H9 (cell line): ENCODE data around the gene NCCRP1. TPM values are rescaled to one million over a fixed set of nuclear protein-coding genes. Genes with fewer than 3 reads are reported as not detected.

Experiments
- DNase-seq: peaks from one replicate; pipeline ENCODE4 v3.0.0-alpha.2; 2017
- H2AFZ ChIP-seq: one replicate; pipeline ENCODE4 v1.6.1; 2013; ENCODE audit warnings: mild to moderate bottlenecking, low read length, control low read depth, moderate library complexity
- H2AK5ac ChIP-seq: 2 replicates; pipeline ENCODE4 v1.6.1; 2013; ENCODE audit warnings: low read length, control low read depth, mixed read lengths; ENCODE audit not compliant: insufficient read length
- H2BK120ac ChIP-seq: one replicate; pipeline ENCODE4 v1.6.1; 2013; ENCODE audit warnings: low read depth, mild to moderate bottlenecking, low read length, control low read depth, inconsistent platforms; ENCODE audit not compliant: poor library complexity, severe bottlenecking
- H2BK12ac ChIP-seq: 2 replicates; pipeline ENCODE4 v1.6.1; 2013; ENCODE audit warnings: low read length, control low read depth, mixed read lengths, low read depth; ENCODE audit not compliant: insufficient read length
- H2BK15ac ChIP-seq: 2 replicates; pipeline ENCODE4 v1.6.1; 2013; ENCODE audit warnings: low read depth, low read length, control low read depth
- H2BK20ac ChIP-seq: one replicate; pipeline ENCODE4 v1.6.1; 2013; ENCODE audit warnings: low read depth, mild to moderate bottlenecking, low read length, control low read depth, inconsistent platforms; ENCODE audit not compliant: poor library complexity, severe bottlenecking
- H2BK5ac ChIP-seq: 2 replicates; pipeline ENCODE4 v1.6.1; 2013; ENCODE audit warnings: low read length, control low read depth, mixed read lengths; ENCODE audit not compliant: insufficient read length
- H3K14ac ChIP-seq: 2 replicates; pipeline ENCODE4 v1.6.1; 2013; ENCODE audit warnings: low read length, control low read depth; ENCODE audit not compliant: insufficient read depth
- H3K18ac ChIP-seq: 2 replicates; pipeline ENCODE4 v1.6.1; 2013; ENCODE audit warnings: low read depth, mild to moderate bottlenecking, mixed read lengths, low read length, control low read depth; ENCODE audit not compliant: insufficient read length
- H3K23ac ChIP-seq: 2 replicates; pipeline ENCODE4 v1.6.1; 2013; ENCODE audit warnings: low read length, control low read depth, mixed read lengths, low read depth; ENCODE audit not compliant: insufficient read length
- H3K23me2 ChIP-seq: 2 replicates; pipeline ENCODE4 v1.6.1; 2013; ENCODE audit warnings: low read depth, mild to moderate bottlenecking, mixed read lengths, low read length, control low read depth; ENCODE audit not compliant: insufficient read length, poor library complexity, severe bottlenecking
- H3K27ac ChIP-seq: 2 replicates; pipeline ENCODE4 v1.5.1; 2013; ENCODE audit warnings: low read length, control low read depth, mixed read lengths, low read depth; ENCODE audit not compliant: insufficient read length
- H3K27me3 ChIP-seq: 2 replicates; pipeline ENCODE4 v1.6.1; 2013; ENCODE audit warnings: low read length, control low read depth, inconsistent platforms; ENCODE audit not compliant: insufficient read depth
- H3K4ac ChIP-seq: 2 replicates; pipeline ENCODE4 v1.6.1; 2013; ENCODE audit warnings: low read depth, mild to moderate bottlenecking, control low read depth, inconsistent platforms, low read length, moderate library complexity
- H3K4me1 ChIP-seq: 2 replicates; pipeline ENCODE4 v1.6.1; 2013; ENCODE audit warnings: low read length, control low read depth, inconsistent platforms; ENCODE audit not compliant: insufficient read depth
- H3K4me2 ChIP-seq: 2 replicates; pipeline ENCODE4 v1.6.1; 2013; ENCODE audit warnings: low read length, control low read depth, mixed read lengths; ENCODE audit not compliant: insufficient read length, insufficient read depth
- H3K56ac ChIP-seq: 2 replicates; pipeline ENCODE4 v1.6.1; 2013; ENCODE audit warnings: low read depth, mild to moderate bottlenecking, mixed read lengths, low read length, control low read depth; ENCODE audit not compliant: insufficient read length
- H3K79me1 ChIP-seq: 2 replicates; pipeline ENCODE4 v1.6.1; 2013; ENCODE audit warnings: low read depth, mild to moderate bottlenecking, moderate library complexity, low read length, control low read depth, inconsistent platforms; ENCODE audit not compliant: insufficient read depth, poor library complexity, severe bottlenecking
- H3K79me2 ChIP-seq: 2 replicates; pipeline ENCODE4 v1.6.1; 2013; ENCODE audit warnings: low read length, control low read depth, inconsistent platforms; ENCODE audit not compliant: insufficient read depth
- H3K9ac ChIP-seq: 2 replicates; pipeline ENCODE4 v1.6.1; 2013; ENCODE audit warnings: low read length, control low read depth, mixed read lengths; ENCODE audit not compliant: insufficient read length; ENCODE audit errors: extremely low read depth
- H3K9me3 ChIP-seq: one replicate; pipeline ENCODE4 v1.6.1; 2013; ENCODE audit warnings: low read depth, low read length, inconsistent platforms; ENCODE audit not compliant: control insufficient read depth
- H3T11ph ChIP-seq: one replicate; pipeline ENCODE4 v1.6.1; 2013; ENCODE audit warnings: mild to moderate bottlenecking, low read length, control low read depth, inconsistent platforms
- H4K20me1 ChIP-seq: one replicate; pipeline ENCODE4 v1.6.1; 2013; ENCODE audit not compliant: control insufficient read depth, insufficient read length, insufficient read depth
- H4K5ac ChIP-seq: 2 replicates; pipeline ENCODE4 v1.6.1; 2013; ENCODE audit warnings: low read depth, mild to moderate bottlenecking, mixed read lengths, low read length, control low read depth; ENCODE audit not compliant: insufficient read length
- H4K8ac ChIP-seq: replicated peaks from 2 replicates; pipeline ENCODE4 v1.6.1; 2013; ENCODE audit warnings: low read length, control low read depth, mixed read lengths, low read depth; ENCODE audit not compliant: insufficient read length
- H4K91ac ChIP-seq: 2 replicates; pipeline ENCODE4 v1.6.1; 2013; ENCODE audit warnings: low read depth, mild to moderate bottlenecking, moderate library complexity, mixed read lengths, low read length, control low read depth; ENCODE audit not compliant: insufficient read length
- H3K27ac Mint-ChIP-seq, 3 experiments: 2 replicates in 2 of 3; 3 replicates in 1 of 3; pipeline ENCODE4 v1.8.0; 2020 to 2021; ENCODE audit warnings: mixed read lengths in 3 of 3, mild to moderate bottlenecking in 1 of 3, moderate library complexity in 1 of 3
- H3K27me3 Mint-ChIP-seq: 2 replicates; pipeline ENCODE4 v1.8.0; 2021; ENCODE audit warnings: low read depth, mild to moderate bottlenecking, moderate library complexity, mixed read lengths
- H3K36me3 Mint-ChIP-seq, 3 experiments: 2 replicates in 2 of 3; 3 replicates in 1 of 3; pipeline ENCODE4 v1.8.0; 2020 to 2021; ENCODE audit warnings: low read depth in 3 of 3, mixed read lengths in 3 of 3; ENCODE audit not compliant: insufficient read depth in 1 of 3
- H3K4me1 Mint-ChIP-seq, 2 experiments: 2 replicates each; pipeline ENCODE4 v1.8.0; 2020; ENCODE audit warnings: mixed read lengths in 2 of 2
- H3K4me3 Mint-ChIP-seq, 2 experiments: 2 replicates in 1 of 2; 3 replicates in 1 of 2; pipeline ENCODE4 v1.8.0; 2020 to 2021; ENCODE audit warnings: mild to moderate bottlenecking in 2 of 2, mixed read lengths in 2 of 2, moderate library complexity in 1 of 2
- H3K9me3 Mint-ChIP-seq, 2 experiments: 2 replicates in 1 of 2; 3 replicates in 1 of 2; pipeline ENCODE4 v1.8.0; 2020; ENCODE audit warnings: mild to moderate bottlenecking in 2 of 2, mixed read lengths in 2 of 2, moderate library complexity in 1 of 2
- WGBS: extraction: QIAGEN DNeasy Blood & Tissue Kit; methylation state at CpG from one replicate; pipeline ENCODE4 v1.1.7; 2013; ENCODE audit warnings: missing lambda C conversion rate, low lambda C conversion rate, mixed read lengths; ENCODE audit not compliant: insufficient read length; ENCODE audit errors: extremely low coverage; 5-methylcytosine and 5-hydroxymethylcytosine counted together
- total RNA-seq: library from RNA; stranded (reverse); gene quantifications from 2 replicates; pipeline ENCODE4 v1.2.1, GENCODE V29; 2021
- TF ChIP-seq, protein P1 (sequence below): fragments of 200-600 bp; sonication (generic); conservative IDR thresholded peaks from 3 replicates; pipeline ENCODE4 v1.8.0; 2021; ENCODE audit warnings: antibody characterized with exemption, mild to moderate bottlenecking

The NCCRP1 gene
- total RNA-seq, 1 experiment from 2014 or later, result 1.9 TPM

DNA sequence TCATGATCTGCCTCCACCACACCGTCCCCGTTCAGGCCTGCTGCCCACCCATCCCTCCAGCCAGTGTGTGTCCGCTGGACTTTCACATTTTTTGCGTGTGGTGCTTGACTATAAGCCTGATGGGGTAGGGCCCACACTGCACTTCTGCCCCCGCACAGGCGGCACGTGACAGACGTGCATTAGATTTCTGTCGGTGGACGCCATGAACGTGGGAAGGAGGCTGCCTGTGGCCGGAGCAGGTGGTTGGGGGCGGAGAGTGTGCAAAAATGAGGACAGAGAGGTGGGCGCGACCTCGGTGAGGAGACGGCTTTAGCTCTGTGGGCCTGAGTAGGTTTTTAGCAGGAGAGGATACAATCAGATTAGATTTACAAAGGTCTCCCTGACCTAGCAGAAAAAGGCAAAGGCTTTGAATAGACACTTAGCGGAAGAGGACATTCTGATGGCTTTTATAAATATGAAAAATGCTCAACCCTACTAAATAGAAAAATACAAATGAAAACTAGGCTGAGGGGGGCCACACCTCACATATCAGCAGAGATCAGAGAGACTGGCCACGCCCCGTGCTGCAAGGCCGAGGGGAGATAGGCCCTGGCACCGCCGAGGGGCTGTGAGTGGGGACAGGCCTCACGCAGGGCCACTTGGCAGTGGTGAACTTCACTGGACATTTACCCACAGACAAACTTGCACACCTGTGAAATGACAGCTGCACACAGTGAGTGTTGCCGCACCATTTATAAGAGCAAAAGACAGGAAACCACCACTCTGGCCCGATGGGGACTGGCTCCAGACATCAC, 45.8 kb upstream of the NCCRP1 start:
- Mint-ChIP-seq H3K9me3 (peaks cover 7 to 9% of the 10 kb centered on the region in 2 experiments; a peak in 4 of 5 replicates), H3K4me3 (no peak overlapping the region), H3K36me3 (peaks cover 8 to 14% (median 9%) of the 10 kb centered on the region in 3 experiments; a peak in 5 of 7 replicates), H3K27ac (peak overlapping the region in 2 of 3 experiments; percentile 48 to 60; a peak in 5 of 7 replicates), H3K27me3 (no peaks in the 10 kb centered on the region), H3K4me1 (peaks cover 43 to 65% of the 10 kb centered on the region in 2 experiments)
- Histone ChIP-seq H4K91ac (no peak overlapping the region), H3K23ac (no peak overlapping the region), H3K27me3 (no peaks in the 10 kb centered on the region), H3K56ac (no peak overlapping the region), H3K27ac (no peak overlapping the region), H2BK20ac (no peak overlapping the region), H3K18ac (no peak overlapping the region), H4K8ac (no peak overlapping the region), H2BK15ac (no peak overlapping the region), H3K14ac (peak overlapping the region; percentile 30; the same call in 1 of the 2 replicates), H4K5ac (no peak overlapping the region), H3K4me2 (no peak overlapping the region), H3K4me1 (peaks cover 6% of the 10 kb centered on the region), H4K20me1 (no peaks in the 10 kb centered on the region), H3K9ac (no peak overlapping the region), H2AK5ac (no peak overlapping the region), H2BK5ac (peak overlapping the region; percentile 34), H3K79me2 (0 out of 2 replicates have a peak, but pooled peaks cover under 1% of the 10 kb centered on the region), H2AFZ (no peak overlapping the region), H3T11ph (no peak overlapping the region), H2BK12ac (no peak overlapping the region), H2BK120ac (no peak overlapping the region), H3K79me1 (no peaks in the 10 kb centered on the region), H3K23me2 (no peaks in the 10 kb centered on the region), H3K9me3 (no peaks in the 10 kb centered on the region), H3K4ac (no peak overlapping the region)
- TF ChIP-seq, protein P1, sequence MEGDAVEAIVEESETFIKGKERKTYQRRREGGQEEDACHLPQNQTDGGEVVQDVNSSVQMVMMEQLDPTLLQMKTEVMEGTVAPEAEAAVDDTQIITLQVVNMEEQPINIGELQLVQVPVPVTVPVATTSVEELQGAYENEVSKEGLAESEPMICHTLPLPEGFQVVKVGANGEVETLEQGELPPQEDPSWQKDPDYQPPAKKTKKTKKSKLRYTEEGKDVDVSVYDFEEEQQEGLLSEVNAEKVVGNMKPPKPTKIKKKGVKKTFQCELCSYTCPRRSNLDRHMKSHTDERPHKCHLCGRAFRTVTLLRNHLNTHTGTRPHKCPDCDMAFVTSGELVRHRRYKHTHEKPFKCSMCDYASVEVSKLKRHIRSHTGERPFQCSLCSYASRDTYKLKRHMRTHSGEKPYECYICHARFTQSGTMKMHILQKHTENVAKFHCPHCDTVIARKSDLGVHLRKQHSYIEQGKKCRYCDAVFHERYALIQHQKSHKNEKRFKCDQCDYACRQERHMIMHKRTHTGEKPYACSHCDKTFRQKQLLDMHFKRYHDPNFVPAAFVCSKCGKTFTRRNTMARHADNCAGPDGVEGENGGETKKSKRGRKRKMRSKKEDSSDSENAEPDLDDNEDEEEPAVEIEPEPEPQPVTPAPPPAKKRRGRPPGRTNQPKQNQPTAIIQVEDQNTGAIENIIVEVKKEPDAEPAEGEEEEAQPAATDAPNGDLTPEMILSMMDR, result no peak
- no CpG with 5 or more reads among the region's 26 CpGs for WGBS
- DNase-seq, result no peak
